ENCODE results near the gene LNX1.

LNX1 gene

GRCh38 chr4:53601251-53601764 is 10.0 kb upstream of the LNX1 start:
- in situ Hi-C loops (cut with MboI; ENCODE audit: low sequenced_read_pairs) = no loop called here

GRCh38 chr4:53599632-53600031 is 8.3 kb upstream of the LNX1 start:
- in situ Hi-C loops (cut with MboI; ENCODE audit: low sequenced_read_pairs) = no loop called here

GRCh38 chr4:53598901-53599300 is 7.6 kb upstream of the LNX1 start:
- in situ Hi-C loops (cut with MboI; ENCODE audit: low sequenced_read_pairs) = no loop called here

GRCh38 chr4:53598483-53598882 is 7.2 kb upstream of the LNX1 start:
- in situ Hi-C loops (cut with MboI; ENCODE audit: low sequenced_read_pairs) = no loop called here

GRCh38 chr4:53596901-53597300 is 5.6 kb upstream of the LNX1 start:
- in situ Hi-C loops (cut with MboI; ENCODE audit: low sequenced_read_pairs) = no loop called here

- in situ Hi-C loops (cut with MboI; ENCODE audit: low sequenced_read_pairs) = no loop called here
Measured at GRCh38 chr4:53595834-53596233, 4.5 kb upstream of the LNX1 start.

GRCh38 chr4:53595204-53595603 is 3.9 kb upstream of the LNX1 start:
- in situ Hi-C loops (cut with MboI; ENCODE audit: low sequenced_read_pairs) = no loop called here

- in situ Hi-C loops (cut with MboI; ENCODE audit: low sequenced_read_pairs) = no loop called here
Measured at GRCh38 chr4:53593765-53594164, 2.5 kb upstream of the LNX1 start.

GRCh38 chr4:53592686-53593501 is 1.6 kb upstream of the LNX1 start:
- in situ Hi-C loops (cut with MboI; ENCODE audit: low sequenced_read_pairs) = no loop called here

- in situ Hi-C loops (cut with MboI; ENCODE audit: low sequenced_read_pairs) = no loop called here
Measured at GRCh38 chr4:53592122-53592521, 836 bp upstream of the LNX1 start.

GRCh38 chr4:53590187-53590586 is 1.1 kb downstream of the LNX1 start:
- in situ Hi-C loops (cut with MboI; ENCODE audit: low sequenced_read_pairs) = no loop called here

GRCh38 chr4:53589511-53589910 is 1.8 kb downstream of the LNX1 start:
- in situ Hi-C loops (cut with MboI; ENCODE audit: low sequenced_read_pairs) = no loop called here

- in situ Hi-C loops (cut with MboI; ENCODE audit: low sequenced_read_pairs) = no loop called here
Measured at GRCh38 chr4:53587135-53587534, 4.2 kb downstream of the LNX1 start.

- in situ Hi-C loops (cut with MboI; ENCODE audit: low sequenced_read_pairs) = no loop called here
Measured at GRCh38 chr4:53586121-53586816, 5.0 kb downstream of the LNX1 start.

- in situ Hi-C loops (cut with MboI; ENCODE audit: low sequenced_read_pairs) = no loop called here
Measured at GRCh38 chr4:53584658-53585057, 6.6 kb downstream of the LNX1 start.

GRCh38 chr4:53583513-53583912 is 7.8 kb downstream of the LNX1 start:
- in situ Hi-C loops (cut with MboI; ENCODE audit: low sequenced_read_pairs) = no loop called here

GRCh38 chr4:53582194-53582593 is 9.1 kb downstream of the LNX1 start:
- in situ Hi-C loops (cut with MboI; ENCODE audit: low sequenced_read_pairs) = no loop called here

- in situ Hi-C loops (cut with MboI; ENCODE audit: low sequenced_read_pairs) = no loop called here
Measured at GRCh38 chr4:53580274-53580673, 11.0 kb downstream of the LNX1 start.

GRCh38 chr4:53579826-53580225 is 11.5 kb downstream of the LNX1 start:
- in situ Hi-C loops (cut with MboI; ENCODE audit: low sequenced_read_pairs) = no loop called here

- in situ Hi-C loops (cut with MboI; ENCODE audit: low sequenced_read_pairs) = no loop called here
Measured at GRCh38 chr4:53576676-53577372, 14.5 kb downstream of the LNX1 start.

GRCh38 chr4:53576071-53576617 is 15.1 kb downstream of the LNX1 start:
- in situ Hi-C loops (cut with MboI; ENCODE audit: low sequenced_read_pairs) = no loop called here
